GM12875 (cell line): ENCODE results near the gene NUDT6.
"Not testable (repeated sequence)": the region's sequence is repeated elsewhere in the genome, so short reads cannot be mapped to it uniquely, and the experiment has no call there.

Experiments
- H3K4me3 ChIP-seq: one replicate; pipeline ENCODE4 v1.5.1; 2011; ENCODE audit warnings: low read depth, low read length, control low read depth
- TF ChIP-seq, protein P1 (sequence below): IDR thresholded peaks from 2 replicates; pipeline ENCODE4 v1.5.1; 2011; ENCODE audit warnings: low read depth, mild to moderate bottlenecking, control low read depth, inconsistent platforms, low read length, moderate library complexity, borderline replicate concordance; ENCODE audit not compliant: insufficient read depth

Gene NUDT6

GRCh38 chr4:122847931-122848330 lies 74.5 kb downstream of the NUDT6 start:
- no peak overlapping the region for H3K4me3 ChIP-seq
- TF ChIP-seq, protein P1, sequence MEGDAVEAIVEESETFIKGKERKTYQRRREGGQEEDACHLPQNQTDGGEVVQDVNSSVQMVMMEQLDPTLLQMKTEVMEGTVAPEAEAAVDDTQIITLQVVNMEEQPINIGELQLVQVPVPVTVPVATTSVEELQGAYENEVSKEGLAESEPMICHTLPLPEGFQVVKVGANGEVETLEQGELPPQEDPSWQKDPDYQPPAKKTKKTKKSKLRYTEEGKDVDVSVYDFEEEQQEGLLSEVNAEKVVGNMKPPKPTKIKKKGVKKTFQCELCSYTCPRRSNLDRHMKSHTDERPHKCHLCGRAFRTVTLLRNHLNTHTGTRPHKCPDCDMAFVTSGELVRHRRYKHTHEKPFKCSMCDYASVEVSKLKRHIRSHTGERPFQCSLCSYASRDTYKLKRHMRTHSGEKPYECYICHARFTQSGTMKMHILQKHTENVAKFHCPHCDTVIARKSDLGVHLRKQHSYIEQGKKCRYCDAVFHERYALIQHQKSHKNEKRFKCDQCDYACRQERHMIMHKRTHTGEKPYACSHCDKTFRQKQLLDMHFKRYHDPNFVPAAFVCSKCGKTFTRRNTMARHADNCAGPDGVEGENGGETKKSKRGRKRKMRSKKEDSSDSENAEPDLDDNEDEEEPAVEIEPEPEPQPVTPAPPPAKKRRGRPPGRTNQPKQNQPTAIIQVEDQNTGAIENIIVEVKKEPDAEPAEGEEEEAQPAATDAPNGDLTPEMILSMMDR: no peak

- H3K4me3 ChIP-seq: no peak overlapping the region
- TF ChIP-seq, protein P1: no peak
Measured at GRCh38 chr4:122845760-122846159, 76.6 kb downstream of the NUDT6 start.

DNA sequence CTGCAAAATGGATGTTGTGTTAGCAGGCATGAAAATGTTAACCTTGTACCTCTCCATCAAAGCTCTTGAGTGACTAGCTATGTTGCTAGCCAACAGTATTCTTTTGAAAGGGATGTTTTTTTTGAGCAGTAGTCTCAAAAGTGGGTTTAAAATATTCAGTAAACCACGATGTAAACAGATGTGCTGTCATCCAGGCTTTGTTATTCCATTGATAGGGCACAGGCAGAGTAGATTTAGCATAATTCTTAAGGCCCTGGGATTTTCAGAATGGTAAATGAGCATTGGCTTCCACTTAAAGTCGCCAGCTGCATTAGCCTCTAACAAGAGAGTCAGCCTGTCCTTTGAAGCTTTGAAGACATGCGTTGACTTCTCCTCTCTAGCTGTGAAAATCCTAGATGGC lies 77.3 kb downstream of the NUDT6 start:
- TF ChIP-seq, protein P1: no peak
- H3K4me3 ChIP-seq: no peak overlapping the region

DNA sequence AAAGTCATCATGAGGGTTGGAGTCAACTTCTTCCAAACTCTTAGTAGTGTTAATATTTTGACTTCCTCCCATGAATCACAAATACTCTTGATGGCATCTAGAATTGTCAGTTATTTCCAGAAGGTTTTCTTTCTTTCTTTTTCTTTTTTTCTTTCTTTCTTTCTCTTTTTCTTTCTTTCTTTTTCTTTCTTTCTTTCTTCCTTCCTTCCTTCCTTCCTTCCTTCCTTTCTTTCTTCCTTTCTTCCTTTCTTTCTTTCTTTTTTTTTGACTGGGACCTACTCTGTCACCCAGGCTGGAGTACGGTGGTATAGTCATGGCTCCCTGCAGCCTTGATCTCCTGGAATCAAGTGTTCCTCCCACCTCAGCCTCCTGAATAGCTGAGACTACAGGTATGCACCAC lies 78.0 kb downstream of the NUDT6 start:
- not testable (repeated sequence) for H3K4me3 ChIP-seq

DNA sequence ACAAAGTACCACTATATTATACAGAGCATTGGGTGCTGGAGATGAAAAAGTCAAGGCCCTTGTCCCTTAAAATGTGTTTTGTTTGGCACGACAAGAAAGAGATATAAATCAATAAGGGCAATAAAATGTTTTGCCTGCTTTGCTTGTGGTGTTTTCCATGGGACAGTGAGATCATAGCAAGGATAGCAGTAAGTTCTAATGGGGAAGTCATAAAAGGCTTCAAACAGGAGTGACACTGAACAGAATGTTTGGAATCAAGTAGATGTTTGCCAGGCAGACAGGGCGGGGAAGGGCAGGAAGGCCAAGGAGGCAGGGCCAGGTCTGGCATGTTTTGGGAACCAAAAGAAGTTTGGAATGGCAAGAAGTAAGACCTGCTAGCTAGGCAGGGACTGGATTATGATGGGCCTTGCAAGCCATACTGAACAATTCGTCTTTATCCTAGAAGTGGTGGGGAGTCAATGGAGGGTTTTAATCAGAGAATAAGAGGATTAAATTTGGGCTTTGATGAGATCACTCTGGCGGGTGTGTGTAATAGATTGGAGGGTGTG lies 79.3 kb downstream of the NUDT6 start:
- H3K4me3 ChIP-seq: no peak overlapping the region
- TF ChIP-seq, protein P1: no peak
